ENCODE measurements around the gene MCM8.
A peak's percentile ranks its signal among the peaks of the same experiment; 100 is the strongest.

The MCM8 gene

DNA sequence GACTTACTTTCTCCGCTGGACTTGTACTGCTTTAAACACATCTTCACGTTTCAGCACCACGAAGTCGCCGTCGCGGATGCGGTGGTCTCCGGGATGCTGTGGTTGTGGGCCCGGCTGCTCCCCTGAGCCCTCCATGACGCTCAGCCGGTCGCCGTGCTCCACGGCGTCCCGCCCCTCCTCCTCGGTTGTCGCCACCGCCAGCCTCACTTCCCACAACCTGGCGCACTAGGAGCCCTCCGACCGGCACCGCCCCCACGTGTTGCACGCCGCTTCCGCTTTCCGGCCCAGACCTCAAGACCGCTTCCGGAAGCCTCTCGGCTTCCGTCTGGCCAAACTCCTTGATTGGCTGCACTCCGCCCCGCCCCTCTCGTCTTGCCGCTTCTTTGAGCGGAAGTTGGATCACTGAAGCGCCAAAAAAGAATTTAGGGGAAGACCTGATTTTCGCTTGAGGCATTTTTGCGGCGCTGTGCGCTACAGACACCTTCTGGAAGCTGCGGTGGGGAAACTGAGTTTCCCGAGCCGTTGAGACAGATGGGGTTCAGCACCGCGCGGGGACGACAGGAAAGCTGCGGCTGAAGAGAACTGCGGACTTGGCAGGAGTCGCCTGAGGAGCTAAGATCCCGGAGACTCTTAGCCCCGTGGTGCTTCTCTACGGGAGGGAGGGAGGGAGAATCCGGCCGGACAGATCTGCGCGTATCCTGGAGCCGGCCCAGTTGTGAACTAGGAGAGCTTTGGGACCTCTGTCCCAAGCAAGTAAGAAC, at the start of gene MCM8, which contains the start of gene TRMT6:
MCM8 (plus strand) TSS at position 382 of the 761 bp plus-strand sequence. CDS start 1,364 bp downstream, outside the sequence.
TRMT6 (minus strand) TSS at position 263 of the 761 bp plus-strand sequence; CDS start at position 135, 128 bp downstream.
- peak; percentile 99 for DNase-seq (ENCODE audit: low spot score)

DNA sequence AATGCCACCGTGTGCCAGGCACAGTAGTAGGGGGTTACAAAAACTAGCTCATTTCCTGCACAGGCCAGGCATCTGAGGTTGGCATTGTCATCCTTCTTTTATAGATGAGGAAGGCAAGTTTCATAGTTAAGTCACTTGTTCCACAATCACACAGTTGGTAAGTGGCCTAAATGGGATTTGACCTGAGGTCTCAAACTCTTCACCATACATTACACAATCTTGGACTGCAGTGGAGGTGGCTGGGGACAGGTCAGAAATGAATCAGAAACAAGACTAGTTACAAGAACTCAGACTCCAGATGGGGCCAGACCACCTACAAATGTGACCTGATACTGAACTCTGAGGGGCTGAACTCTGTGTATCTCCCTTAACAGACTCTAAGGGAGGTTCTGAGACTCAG, 49.5 kb upstream of the MCM8 start:
- no peak for DNase-seq (ENCODE audit: low spot score)

GRCh38 chr20:5908981-5909380, 41.5 kb upstream of the MCM8 start:
- no peak for DNase-seq (ENCODE audit: low spot score)

DNA sequence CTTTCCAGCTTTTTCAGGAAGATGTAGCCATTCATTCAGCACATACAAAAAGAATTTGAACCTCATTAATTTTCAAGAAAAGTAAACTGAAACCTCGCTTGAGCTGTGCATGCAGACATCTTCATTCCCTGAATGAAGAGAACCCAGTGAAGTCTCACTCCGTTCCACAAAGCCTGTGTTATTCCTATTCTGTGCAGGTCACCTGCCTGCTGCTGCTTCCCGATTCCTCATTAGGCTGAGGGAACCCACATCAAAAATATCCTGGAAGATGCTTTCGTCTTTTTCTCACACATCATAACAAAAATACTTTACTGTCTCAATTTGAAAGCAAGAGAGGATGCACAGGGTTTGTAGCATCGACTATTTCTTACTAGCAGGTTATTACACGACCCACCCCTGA, 40.3 kb upstream of the MCM8 start:
- DNase-seq (ENCODE audit: low spot score), result no peak

- DNase-seq (ENCODE audit: low spot score), result no peak
These were observed 37.3 kb upstream of the MCM8 start for GRCh38 chr20:5913166-5913565.

DNA sequence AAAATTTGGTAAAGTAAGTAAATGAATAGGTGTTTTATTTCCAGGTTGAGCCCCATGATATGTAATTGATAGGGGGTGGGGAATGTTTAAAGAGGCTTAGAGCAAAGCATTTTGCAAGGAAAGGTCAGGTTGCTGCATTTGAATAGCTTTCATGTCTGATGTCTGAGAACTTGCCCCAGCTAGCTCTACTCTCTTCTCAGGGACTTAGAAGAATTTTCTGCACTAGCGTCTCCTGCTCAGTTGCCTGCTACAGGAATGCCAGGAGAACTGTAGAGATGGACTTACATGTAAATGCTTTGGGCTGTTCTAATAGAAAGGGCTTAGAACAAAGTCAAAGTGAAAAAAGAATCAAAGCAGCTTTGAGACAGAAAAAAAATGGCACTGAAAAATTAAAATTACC, 35.6 kb upstream of the MCM8 start:
- no peak for DNase-seq (ENCODE audit: low spot score)

- peak; percentile 74 for DNase-seq (ENCODE audit: low spot score)
These were observed 31.4 kb upstream of the MCM8 start for GRCh38 chr20:5918856-5919625.

DNA sequence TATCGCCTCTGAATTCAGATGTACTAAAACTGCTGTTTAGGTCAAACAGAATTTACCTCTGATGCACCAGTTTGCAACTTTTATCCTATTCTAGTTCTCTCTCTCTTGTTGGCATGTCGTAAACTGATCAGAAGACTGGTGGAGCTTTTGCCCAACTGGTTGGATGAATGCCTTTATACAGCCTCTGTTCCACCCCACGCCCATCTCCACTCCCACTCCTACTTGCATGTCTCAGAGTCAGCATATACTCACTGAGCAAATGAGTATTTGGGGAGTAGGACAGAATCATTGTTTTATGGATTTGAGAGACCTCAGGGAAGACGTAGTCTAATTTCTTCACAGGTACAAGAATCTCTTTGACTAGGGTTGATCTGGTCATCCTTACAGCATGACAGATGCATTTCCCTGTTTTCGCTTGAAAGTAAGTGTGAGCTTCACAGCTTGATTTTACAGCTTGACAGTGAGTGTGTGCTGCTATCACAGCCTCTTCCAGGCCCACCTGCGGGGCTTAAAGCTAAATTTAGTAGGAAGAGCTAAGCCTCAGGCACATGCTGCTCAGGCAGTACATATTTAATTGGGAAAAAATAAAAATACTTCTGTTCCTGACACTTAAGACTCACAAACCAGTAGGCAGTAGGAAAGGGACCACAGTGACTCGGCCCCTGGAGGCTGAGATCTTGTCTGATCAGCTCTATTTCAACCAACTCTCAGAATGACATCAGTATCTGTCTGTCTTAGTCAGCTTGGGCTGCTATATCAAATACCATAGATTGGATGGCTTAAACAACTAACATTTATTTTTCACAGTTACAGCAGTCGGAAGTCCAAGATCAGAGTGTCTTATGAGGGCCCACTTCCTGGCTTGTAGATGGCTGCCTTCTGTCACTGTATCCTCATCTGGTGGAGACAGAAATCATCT, 30.6 kb upstream of the MCM8 start:
- DNase-seq (ENCODE audit: low spot score), result no peak

- no peak for DNase-seq (ENCODE audit: low spot score)
These were observed 29.9 kb upstream of the MCM8 start for GRCh38 chr20:5920581-5920980.

- DNase-seq (ENCODE audit: low spot score), result no peak
These were observed 27.0 kb upstream of the MCM8 start for GRCh38 chr20:5923493-5923892.

DNA sequence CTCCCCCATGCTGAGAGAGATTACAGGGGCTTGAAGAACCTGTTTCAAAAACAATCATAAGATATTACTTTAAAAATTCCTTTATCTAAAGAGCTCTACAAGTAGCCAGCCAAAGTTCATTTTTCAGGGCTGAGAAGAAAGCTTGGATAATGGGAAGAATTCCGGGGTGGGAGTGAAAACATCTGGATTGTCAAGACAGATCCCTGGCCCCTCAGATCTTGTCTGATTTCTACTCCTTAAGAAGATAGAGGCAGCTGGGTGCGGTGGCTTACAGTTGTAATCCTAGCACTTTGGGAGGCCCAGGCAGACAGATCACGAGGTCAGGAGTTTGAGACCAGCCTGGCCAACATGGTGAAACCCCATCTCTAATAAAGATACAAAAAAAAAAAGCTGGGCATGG, 24.9 kb upstream of the MCM8 start:
- DNase-seq (ENCODE audit: low spot score), result no peak

GRCh38 chr20:5927749-5928462, 22.5 kb upstream of the MCM8 start:
- no peak for DNase-seq (ENCODE audit: low spot score)

DNA sequence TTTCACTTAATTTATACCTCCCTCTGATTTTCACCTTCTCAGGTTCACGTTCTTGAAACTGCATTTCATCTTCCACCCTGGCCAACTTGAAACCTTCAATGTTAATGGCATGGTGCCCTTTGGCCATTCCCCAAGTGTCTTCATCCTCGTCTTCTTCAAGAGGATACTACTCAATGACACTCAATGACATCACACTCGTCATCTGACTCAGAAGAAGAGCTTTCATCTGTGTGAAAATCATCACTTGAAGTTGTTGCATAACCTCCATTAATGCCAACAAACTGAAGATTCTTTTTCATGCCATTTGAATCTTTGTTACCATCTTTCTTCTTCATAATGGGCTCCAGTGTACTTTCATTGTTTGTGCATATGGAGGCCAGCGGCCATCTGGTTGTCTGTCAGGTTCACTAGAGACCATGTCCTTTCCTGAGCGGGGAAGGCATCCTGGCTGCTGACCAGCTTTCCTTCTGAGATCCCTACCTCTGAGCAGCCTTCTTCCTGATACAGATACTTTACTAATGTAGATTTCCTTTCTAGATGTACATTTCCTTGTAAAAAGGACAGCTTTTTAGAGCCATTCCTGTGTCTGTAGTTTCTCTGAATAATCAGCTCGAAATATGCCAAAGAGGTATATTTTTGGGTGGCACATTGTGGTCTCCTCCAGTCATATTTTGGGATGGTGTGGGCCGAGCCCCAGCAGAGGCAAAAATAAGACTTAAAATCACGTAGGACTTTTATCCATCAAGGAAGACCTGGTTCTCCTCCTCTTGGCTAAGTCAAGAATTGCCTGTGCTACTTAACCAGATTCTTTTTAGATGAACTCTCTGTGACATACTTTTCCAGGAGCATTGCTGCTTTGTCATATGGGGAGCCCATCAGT, 21.4 kb upstream of the MCM8 start:
- no peak for DNase-seq (ENCODE audit: low spot score)

GRCh38 chr20:5931411-5931810, 19.0 kb upstream of the MCM8 start:
- DNase-seq (ENCODE audit: low spot score), result no peak

DNA sequence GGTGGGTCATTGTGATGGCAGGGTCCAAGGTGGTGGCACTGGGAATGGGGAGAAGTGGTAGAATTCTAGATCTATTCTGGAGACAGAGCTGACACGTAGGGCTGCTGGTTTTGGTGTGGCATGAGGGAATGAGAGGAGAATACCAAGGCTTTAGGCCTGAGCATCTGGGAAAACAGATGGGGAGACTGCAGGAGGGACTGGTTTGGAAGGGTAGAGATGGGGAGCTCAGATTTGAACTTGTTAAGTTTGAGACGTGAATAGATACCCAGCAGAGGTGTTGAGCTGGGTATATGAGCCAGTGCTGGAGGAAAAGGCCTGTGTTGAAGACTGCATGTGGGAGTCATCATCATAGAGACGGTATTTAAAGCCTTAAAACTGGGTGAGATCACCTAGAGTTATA, 17.7 kb upstream of the MCM8 start:
- DNase-seq (ENCODE audit: low spot score), result no peak

GRCh38 chr20:5933802-5934436, 16.5 kb upstream of the MCM8 start:
- DNase-seq (ENCODE audit: low spot score), result peak; percentile 38

DNA sequence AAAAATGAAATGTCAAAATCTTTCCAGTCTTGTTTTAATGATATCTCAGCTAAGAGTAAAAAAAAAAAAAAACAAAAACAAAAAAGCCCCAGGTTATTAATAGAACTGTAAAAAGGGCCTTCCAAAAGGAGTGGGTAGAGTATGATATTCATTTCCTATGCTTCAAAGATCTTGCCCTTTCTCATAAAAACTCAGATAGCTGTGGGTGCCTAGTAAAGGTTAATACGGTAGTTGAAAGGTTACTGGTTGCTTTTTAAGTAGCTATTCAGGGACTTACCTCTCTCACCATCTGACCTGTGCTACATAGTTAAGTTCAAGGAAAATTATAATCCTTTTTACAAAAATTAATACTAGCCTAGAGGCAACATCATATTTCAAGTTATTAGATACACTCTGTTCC, 15.1 kb upstream of the MCM8 start:
- no peak for DNase-seq (ENCODE audit: low spot score)

DNA sequence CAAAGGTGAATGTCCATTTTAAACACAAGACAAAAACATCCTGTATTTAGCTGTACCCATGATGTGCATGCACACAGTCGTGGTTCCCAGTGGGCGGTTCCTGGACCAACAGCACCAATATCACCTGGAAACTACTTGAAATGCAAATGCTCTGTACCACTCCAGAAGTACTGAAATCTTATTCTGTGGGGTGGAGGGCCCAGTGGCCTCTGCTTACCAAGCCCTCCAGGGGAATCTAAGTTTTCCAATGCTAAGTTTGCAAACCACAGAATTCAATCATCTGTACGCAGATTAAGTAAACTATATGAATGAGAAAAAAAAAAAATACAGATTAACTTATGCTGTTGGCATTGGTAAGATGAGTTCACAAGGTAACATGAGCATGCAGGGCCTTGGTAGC, 14.2 kb upstream of the MCM8 start:
- no peak for DNase-seq (ENCODE audit: low spot score)

GRCh38 chr20:5938456-5939029, 11.9 kb upstream of the MCM8 start:
- DNase-seq (ENCODE audit: low spot score), result no peak

- DNase-seq (ENCODE audit: low spot score), result peak; percentile 35
These were observed 4.5 kb upstream of the MCM8 start for GRCh38 chr20:5945963-5946362.
